HG02943 (cell line): Measurements from ENCODE around the gene SH3BP2.

Experiments used
- ATAC-seq: cut with Tn5 transposase; IDR thresholded peaks from one replicate; pipeline ENCODE4 v1.9.1; 2021; ENCODE audit warnings: mild to moderate bottlenecking, low read depth, moderate library complexity; ENCODE audit not compliant: unreplicated experiment

The SH3BP2 gene

DNA sequence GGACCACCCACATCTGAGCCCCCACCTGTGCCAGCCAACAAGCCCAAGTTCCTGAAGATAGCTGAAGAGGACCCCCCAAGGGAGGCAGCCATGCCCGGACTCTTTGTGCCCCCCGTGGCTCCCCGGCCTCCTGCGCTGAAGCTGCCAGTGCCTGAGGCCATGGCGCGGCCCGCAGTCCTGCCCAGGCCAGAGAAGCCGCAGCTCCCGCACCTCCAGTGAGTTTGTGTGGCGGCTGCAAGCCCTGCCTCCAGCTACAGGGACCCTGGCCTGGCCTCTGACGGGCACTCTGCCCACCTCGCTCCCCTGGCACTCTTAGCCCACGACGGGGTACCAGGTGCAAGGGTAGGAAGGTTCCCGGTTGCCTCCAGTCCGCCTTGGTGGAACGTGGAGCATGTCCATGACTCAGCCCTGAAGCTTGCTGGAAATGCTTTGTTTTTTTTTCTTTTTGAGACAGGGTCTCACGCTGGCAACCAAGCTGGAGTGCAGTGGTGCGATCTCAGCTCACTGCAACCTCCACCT lies 37.1 kb downstream of the SH3BP2 start:
- no peak for ATAC-seq

DNA sequence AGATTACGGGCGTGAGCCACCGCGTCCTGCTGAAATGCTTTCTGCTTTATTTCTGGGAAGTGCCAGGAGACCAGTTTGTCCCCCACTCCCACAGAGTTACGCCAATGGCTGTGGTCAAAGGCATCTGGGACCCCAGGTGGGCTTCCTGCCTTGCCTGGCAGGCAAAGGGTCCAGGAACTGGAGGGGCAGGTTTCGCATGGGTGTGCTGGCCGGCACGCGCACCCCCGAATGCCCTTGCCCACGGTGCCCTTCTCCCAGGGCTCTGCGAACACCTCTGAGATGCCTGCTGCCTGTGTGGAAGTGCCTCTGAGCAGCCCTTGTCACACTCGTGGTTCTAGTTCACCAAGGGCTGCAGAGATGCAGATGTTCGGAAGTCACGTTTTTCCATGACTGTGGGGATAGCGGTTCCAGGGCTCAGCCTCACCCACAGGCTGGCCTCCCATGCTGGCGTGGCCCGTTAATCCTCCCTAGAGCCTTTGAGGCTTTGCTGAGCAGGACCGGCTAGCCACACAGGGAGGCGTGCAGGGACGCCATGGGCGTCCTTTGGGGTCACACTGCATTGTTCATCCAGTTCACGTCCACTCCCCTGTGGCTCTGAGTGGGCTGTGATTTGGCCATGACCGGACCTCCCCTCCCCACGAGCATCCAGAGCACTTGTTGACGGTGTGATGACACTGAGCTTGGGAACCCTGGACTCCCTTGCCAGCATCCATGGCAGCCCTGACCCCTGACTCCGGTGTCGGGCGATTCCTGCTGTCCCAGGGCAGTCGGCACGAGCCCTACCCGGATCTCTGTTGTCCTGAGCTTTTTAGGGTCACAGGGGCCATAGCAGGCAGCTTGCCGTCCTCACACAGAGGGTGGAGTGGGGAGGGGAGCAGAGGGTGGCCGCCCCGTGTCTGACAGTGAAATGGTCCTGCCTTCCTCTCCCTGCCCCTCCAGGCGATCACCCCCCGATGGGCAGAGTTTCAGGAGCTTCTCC lies 38.0 kb downstream of the SH3BP2 start:
- ATAC-seq = no peak

DNA sequence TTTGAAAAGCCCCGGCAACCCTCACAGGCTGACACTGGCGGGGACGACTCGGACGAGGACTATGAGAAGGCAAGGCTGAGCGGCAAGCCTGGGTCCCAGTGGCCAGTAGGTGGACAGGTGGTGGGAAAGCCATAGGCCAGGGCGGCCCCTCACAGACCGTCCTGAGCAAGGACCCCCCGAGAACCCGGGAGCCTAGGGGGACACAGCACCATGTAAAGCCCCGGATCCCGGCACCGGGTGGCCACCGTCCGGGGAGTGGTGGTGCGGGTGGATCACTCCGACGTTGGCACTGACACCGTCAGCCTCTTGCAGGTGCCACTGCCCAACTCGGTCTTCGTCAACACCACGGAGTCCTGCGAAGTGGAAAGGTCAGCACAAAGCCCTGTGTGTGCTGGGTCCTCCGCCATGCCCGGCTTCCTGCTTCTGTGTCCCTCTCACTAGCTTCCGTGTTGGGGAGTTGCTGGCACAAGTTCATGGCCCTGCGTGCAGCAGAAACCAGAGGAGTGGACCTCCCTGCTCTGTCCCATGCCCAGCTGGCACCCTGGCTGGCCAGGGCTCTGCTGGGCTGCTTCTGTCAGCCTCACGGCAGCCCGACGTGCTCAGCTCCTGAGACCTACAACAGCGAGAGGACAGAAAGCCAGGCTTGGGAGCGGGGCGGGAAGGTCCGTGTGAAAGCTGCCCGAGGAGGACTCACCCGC lies 38.9 kb downstream of the SH3BP2 start:
- no peak for ATAC-seq

DNA sequence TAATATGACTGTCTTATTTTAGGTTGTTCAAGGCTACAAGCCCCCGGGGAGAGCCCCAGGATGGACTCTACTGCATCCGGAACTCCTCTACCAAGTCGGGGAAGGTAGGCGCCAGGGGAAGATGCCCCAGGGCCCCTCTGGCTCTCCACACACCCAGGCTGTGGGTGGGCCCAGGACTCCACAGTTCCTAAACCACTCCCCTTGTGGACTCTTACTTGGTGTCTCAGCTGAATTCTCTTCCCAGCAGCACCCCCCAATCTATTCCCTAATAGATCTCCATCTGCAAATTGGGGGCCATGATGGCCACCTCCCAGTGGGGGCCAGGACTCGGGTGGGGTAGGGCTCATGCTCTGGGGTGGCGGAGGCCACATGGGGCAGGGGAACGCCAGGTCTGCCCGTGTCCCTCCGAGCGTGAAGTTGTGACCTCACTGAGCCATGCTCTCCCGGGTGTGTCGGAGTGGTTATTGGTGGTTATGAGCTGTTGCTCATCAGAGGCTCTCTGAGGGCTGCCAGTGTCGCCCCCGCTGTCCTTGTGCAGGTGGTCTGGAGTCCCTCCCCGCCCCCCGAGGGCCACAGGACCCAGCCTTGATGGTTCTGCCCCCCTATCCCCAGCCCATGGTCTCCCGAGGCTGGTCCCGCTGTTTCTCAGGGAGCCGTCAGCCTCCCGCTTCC lies 39.6 kb downstream of the SH3BP2 start:
- ATAC-seq = peak; percentile 67

DNA sequence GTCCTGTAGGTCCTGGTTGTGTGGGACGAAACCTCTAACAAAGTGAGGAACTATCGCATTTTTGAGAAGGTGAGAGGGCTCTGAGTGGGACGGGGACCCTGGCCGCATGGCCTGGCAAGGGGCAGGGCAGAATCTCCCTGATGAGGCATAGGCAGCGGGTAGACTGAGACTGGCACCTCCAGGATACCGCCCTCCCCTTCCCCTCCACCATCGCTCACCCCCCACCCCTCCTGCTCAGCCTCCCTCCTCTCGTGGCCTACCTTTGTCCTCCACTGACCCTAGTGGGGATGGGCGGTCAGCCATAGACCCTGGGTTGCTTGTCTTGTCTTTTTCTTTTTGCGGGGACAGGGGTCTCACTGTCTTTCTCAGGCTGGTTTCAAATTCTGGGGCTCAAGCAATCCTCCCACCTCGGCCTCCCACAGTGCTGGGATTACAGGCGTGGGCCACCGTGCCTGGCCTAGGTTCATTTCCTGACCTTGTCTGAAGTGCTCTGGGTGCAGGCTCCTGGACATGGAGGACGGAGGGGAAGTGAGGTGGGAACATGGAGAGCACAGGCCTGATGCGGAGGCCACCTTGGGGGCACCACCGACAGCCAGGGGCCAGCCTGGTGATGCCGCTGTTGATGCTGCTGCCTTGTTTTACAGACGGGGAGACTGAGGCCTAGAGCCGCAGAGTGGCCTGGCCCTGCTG lies 40.2 kb downstream of the SH3BP2 start:
- ATAC-seq = no peak

DNA sequence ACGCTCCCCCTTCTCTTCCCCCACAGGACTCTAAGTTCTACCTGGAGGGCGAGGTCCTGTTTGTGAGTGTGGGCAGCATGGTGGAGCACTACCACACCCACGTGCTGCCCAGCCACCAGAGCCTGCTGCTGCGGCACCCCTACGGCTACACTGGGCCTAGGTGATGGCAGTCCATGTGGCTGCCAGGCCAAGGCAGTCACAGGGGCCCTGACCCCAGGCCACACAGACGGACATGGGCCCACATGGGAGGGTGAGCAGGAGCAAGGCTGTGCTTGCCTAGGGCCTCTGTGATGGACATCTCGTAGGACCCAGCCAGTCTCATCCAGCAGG lies 40.8 kb downstream of the SH3BP2 start:
- no peak for ATAC-seq

DNA sequence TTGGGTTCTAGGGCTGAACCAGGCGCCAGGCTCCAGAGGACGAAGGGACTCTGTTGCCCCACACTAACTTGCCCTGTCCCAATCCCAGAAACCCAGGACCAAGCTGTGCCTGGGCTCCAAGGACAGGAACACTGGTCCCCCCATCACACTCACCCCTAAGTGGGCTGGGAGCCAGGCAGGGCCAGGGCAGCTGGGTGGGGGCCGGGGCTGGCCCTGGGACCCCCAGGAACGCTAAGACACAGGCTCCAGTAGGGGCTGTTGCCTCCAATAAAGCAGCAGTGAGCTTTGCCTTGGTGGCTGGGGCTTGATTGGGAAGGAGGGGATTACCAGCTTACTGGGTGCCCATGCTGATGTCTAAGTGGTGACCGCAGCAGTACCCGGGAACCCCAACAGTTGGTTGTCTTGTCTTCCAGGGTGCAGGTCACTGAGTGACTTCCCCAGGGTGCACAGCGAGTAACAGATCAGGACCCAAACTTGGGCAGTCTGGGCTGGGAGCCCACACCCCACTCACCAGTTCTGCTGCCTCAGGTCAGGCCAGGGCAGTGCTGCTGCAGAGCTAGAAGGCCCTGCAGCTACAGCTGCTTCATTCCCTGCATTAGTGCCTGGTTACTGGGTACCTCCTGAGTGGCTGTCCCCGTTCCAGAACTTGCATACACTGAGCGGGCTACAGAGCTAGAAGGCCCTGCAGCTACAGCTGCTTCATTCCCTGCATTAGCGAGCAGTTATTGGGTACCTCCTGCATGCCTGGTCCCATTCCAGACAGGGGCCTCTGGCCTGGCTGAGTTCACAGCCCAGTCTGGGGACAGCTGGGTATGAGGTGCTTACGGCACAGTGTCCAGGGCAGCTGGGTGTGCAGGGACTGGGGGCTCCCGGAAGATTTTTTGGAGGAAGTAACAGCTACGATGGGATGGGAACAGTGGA lies 41.4 kb downstream of the SH3BP2 start:
- no peak for ATAC-seq

DNA sequence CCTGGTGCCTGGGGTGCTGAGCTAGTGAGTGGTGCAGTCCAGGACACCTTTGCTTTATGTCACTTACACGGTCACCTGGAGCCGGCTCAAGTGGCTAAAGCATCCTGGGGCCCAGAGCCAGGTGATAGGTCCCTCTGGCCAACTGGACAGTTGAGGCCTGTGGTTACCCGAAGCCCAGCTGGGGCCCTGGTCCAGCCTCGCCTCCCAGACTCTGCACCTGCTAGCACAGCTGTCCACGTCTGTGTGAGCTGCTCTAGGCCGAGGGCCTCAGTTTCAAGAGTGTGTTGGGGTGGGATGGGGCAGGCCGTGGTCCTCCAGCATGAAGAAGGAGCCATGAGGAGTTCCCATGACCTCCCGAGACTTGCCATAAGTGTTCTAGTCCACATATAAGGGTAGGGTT lies 43.1 kb downstream of the SH3BP2 start:
- no peak for ATAC-seq

DNA sequence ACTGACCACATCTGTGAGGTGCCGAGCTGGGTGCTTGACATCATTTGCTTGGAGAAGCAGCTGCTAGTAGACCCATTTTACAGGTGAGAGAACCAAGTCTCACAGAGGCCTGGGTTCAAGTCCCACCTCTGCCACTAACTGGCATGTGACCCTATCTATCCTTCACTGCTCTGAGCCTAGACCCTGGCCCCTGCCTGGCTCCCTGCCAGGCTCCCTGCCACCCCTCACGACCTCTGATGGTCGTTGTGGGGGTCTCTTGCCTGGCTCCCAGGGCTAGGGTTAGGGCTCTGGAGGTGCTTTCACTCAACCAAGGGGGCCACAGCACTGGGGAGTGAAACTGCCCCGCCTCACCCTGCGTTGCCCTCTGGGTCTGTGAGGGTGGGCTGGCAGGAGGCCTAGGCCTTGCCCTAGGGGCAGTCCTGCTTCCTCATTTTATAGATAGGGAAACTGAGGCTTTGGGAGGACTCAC lies 43.5 kb downstream of the SH3BP2 start:
- ATAC-seq = no peak

DNA sequence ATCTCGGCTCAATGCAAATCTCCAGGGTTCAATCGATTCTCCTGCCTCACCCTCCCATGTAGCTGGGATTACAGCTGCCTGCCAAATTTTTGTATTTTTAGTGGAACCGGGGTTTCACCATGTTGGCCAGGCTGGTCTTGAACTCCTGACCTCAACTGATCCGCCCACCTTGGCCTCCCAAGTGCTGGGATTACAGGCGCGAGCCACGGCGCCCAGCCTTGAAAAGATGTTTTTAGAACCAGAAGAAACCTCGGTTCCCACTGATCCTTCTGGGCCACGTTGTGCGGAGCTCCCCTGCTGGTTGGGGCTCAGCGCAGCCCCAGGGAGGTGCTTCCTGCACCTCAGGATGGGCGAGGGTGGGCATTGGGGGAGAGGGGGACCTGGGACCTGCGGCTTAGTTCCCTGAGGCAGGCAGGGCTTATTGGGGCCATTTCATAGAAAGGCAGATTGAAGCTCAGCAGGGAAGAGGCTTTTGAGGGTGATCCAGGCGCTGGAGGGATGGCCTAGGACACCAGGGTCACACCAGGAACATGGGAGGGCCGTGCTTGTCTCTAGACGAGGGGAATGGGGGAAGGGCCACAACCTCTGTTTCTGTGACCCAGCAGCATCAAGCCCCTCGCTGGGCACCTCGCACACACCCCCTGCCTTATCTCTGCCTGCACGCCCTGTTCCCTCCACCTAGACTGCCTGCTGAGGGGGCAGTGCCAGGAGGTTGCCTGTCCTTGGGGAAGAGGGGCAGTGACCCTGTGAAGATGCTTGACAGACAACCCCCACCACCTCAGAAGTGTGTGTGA lies 44.4 kb downstream of the SH3BP2 start:
- ATAC-seq = no peak

DNA sequence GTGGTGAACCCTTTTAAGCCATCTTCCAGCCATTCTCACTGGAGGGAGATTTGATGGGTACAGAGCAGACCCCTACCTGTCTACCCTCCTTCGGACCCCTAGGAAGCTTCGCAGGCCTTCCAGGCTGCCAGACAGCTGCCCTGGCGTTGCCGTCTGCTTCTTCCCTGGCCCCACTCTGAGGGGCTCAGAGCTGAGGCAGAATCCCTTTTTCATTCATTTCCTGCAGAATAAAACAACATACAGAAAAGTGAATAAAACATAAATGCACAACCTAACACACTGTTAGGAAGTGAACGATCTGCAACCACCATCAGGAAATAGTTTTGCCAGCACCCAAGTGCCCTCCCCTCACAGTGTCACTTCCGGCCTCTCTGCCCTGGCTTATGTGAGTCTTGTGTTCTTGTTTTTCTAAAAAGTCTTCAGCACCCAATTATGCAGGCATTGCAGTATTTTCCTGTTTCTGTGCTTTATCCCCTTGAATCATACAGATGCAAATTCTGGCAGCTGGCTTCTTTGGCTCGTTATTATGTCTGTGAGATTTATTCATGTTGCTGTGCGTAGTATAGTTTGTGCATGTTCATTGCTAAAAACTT lies 45.1 kb downstream of the SH3BP2 start:
- ATAC-seq = no peak

DNA sequence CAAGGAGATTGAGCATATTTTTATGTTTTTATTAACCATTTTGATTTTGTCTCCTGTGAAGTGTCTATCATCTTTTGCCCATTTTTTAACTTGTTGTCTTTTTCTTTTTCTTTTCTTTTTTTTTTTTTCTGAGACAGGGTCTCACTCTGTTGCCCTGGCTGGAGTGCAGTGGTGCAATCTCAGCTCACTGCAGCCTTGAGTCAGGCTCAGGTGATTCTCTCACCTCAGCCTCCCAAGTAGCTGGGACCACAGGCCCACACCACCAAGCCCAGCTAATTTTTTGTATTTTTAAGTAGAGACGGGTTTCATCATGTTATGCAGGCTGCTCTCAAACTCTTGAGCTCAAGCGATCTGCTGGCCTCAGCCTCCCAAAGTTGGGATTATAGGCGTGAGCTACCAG lies 46.2 kb downstream of the SH3BP2 start:
- ATAC-seq = no peak

DNA sequence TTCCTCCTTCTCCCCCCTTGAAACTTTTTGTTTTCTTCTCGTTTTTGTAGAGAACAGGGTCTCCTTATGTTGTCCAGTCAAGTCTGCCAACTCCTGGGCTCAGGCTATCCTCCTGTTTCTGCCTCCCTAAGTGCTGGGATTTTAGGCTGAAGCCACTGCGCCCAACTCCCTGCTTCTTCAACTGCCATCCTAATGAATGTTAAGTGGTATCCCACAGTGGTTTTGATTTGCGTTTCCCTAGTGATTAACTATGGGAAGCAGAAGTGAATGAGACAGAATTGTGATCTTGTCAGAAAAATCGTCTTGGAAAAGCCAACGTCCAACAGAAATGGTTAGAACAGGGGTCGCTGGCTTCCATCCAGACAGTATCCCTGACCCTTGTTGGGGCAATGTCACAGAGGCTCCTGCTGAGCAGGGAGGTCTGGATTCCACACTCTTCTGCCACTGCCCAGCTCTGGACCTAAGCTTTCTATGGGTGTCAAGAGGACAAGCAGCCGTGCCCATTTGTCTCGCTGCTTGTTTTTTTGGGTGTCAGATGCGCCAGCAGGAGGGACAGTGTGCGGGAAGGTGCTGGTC lies 49.9 kb downstream of the SH3BP2 start:
- ATAC-seq = no peak

DNA sequence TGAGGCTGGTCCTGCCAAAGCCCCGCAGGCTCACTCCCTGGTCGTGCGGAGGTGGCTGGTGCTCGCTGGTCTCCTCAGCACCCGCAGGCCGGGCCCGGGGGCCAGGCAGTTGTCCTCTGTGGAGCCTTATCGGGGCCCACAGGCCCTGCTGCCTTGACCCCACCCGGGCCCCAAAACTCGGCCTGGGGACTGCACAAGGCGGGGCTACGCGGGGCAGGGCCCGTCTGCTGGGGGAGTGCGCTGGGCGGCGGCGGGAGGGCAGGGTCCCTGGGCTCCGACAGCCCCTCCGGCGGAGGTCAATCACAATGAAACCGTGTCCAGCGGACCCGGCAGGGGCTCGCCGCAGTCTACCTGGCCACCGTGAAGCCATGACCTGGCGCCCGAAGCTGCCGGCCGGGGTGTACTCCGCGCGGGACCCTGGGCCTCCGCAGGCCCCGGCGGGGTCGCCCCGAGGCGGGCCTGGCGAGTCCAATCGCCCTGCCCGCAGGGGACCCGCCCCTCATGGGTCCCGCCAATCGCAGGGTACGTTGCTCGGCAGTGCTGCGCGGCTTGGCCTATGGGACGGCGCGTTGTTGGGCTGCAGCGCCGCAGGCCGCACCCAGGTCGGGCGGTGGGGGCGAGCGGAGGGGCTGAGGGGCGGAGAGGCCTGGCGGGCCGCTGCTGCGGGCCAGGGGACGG lies 50.5 kb downstream of the SH3BP2 start, which contains the start of gene ADD1:
TSS of gene ADD1 (plus strand) at position 582 of the 678 bp plus-strand sequence. CDS start 32,072 bp downstream, outside the sequence.
- ATAC-seq = peak; percentile 79

DNA sequence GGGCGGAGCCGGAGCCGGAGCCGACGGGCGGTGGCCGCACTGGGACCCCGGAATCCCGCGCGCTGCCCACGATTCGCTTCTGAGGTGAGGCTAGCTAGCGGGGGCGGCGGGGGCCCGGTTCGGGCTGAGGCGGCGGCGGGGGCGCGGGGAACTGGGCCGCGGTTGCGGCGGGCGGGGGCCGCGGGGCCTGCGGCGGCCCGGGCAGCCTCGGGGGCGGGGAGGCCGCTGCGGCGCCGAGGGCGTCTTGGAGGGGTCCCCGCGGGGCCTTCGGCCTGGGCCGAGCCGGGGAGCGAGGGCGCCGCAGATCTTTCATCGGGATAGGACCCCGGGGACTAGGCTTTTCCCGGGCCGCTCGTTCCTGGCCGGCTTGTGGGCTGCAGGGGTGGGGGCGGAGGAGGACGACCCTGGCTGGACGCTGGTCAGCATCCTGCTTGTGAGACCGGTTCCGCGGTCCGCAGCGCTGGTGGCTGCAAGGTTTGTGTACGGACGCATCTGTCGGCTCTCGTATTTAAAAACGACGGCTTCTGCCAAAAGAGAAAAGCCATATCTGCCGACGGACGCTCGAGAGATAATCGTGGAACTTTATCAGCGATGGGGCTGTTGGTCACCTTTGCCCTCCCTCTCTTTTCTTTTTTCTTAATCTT lies 51.2 kb downstream of the SH3BP2 start:
- no peak for ATAC-seq

DNA sequence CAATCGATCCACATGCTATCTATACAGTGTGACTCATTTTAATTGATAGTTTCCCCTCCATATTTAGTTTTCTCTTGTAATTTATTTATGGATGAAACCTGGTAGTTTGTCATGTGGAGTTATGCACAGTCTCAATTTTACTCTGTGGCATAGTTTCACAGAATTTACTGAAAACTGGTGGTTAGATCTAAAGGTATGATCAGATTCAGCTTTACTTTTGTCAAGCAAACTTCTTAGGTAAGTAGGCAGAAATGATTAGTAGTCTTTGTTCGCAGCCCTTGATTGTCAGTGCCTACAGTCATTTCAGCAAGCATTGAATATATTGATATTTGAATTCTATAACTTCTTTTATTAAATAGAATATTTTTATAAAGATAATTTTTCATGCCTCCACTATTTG lies 53.3 kb downstream of the SH3BP2 start:
- ATAC-seq = no peak
